ENCODE measurements around the gene FBXL16.
"Not testable (repeated sequence)": the region's sequence is repeated elsewhere in the genome, so short reads cannot be mapped to it uniquely, and the experiment has no call there.

The FBXL16 gene

GRCh38 chr16:693766-694165, 11.8 kb downstream of the FBXL16 start:
- no peak for DNase-seq (ENCODE audit: low read depth in 1 of 2, low spot score in 1 of 2)

- DNase-seq (ENCODE audit: low read depth in 1 of 2, low spot score in 1 of 2) = no peak
Measured at GRCh38 chr16:693364-693763, 12.2 kb downstream of the FBXL16 start.

GRCh38 chr16:692356-693108, 13.1 kb downstream of the FBXL16 start:
- DNase-seq (ENCODE audit: low read depth in 1 of 2, low spot score in 1 of 2) = no peak

- not testable (repeated sequence) for DNase-seq (ENCODE audit: low read depth in 1 of 2, low spot score in 1 of 2)
Measured at GRCh38 chr16:691242-691641, 14.4 kb downstream of the FBXL16 start.

- no peak for DNase-seq (ENCODE audit: low read depth in 1 of 2, low spot score in 1 of 2)
Measured at GRCh38 chr16:689175-689897, 16.3 kb downstream of the FBXL16 start.

GRCh38 chr16:687499-687898, 18.1 kb downstream of the FBXL16 start:
- no peak for DNase-seq (ENCODE audit: low read depth in 1 of 2, low spot score in 1 of 2)

GRCh38 chr16:686459-687260, 18.9 kb downstream of the FBXL16 start:
- no peak for DNase-seq (ENCODE audit: low read depth in 1 of 2, low spot score in 1 of 2)

- DNase-seq (ENCODE audit: low read depth in 1 of 2, low spot score in 1 of 2) = no peak
Measured at GRCh38 chr16:685967-686366, 19.6 kb downstream of the FBXL16 start.

- no peak for DNase-seq (ENCODE audit: low read depth in 1 of 2, low spot score in 1 of 2)
Measured at GRCh38 chr16:684961-685696, 20.5 kb downstream of the FBXL16 start.

GRCh38 chr16:684071-684794, 21.4 kb downstream of the FBXL16 start, which contains the start of gene JMJD8:
Gene JMJD8, minus strand, starts transcription at chr16:684334. Its CDS starts 15 bp downstream, at chr16:684319.
- peak; percentile 92 to 96 for DNase-seq (ENCODE audit: low read depth in 1 of 2, low spot score in 1 of 2)

GRCh38 chr16:683396-684070, 22.1 kb downstream of the FBXL16 start:
- DNase-seq (ENCODE audit: low read depth in 1 of 2, low spot score in 1 of 2) = no peak

GRCh38 chr16:682493-683395, 22.9 kb downstream of the FBXL16 start:
- no peak for DNase-seq (ENCODE audit: low read depth in 1 of 2, low spot score in 1 of 2)

GRCh38 chr16:681746-682427, 23.7 kb downstream of the FBXL16 start:
- DNase-seq (ENCODE audit: low read depth in 1 of 2, low spot score in 1 of 2) = no peak

GRCh38 chr16:680967-681745, 24.4 kb downstream of the FBXL16 start:
- DNase-seq (ENCODE audit: low read depth in 1 of 2, low spot score in 1 of 2) = no peak

GRCh38 chr16:680625-680945, 25.0 kb downstream of the FBXL16 start:
- DNase-seq (ENCODE audit: low read depth in 1 of 2, low spot score in 1 of 2) = no peak

GRCh38 chr16:679814-680624, 25.6 kb downstream of the FBXL16 start, which contains the start of gene STUB1:
Gene STUB1, plus strand, starts transcription at chr16:680410. Its CDS starts 116 bp downstream, at chr16:680526.
- DNase-seq (ENCODE audit: low read depth in 1 of 2, low spot score in 1 of 2) = peak; percentile 78 to 84

Data from activated CD4-positive, alpha-beta T cell treated with anti-CD3 and anti-CD28 coated beads, Interleukin-2, amount 50 U/mL, for 24 hours (primary cell).